Neural progenitor cell (in vitro differentiated cells): Measurements from ENCODE around the gene WDR72.

ENCODE experiments used
- EZH2phosphoT487 ChIP-seq: fragments of 200-600 bp; sonication (generic); IDR thresholded peaks from 2 replicates; pipeline ENCODE4 v1.6.1; 2017; ENCODE audit warnings: antibody characterized with exemption
- TF ChIP-seq, protein P1 (sequence below): fragments of 200-600 bp; sonication (generic); IDR thresholded peaks from 2 replicates; pipeline ENCODE4 v1.5.1; 2017; ENCODE audit warnings: antibody characterized with exemption, mild to moderate bottlenecking

DNA sequence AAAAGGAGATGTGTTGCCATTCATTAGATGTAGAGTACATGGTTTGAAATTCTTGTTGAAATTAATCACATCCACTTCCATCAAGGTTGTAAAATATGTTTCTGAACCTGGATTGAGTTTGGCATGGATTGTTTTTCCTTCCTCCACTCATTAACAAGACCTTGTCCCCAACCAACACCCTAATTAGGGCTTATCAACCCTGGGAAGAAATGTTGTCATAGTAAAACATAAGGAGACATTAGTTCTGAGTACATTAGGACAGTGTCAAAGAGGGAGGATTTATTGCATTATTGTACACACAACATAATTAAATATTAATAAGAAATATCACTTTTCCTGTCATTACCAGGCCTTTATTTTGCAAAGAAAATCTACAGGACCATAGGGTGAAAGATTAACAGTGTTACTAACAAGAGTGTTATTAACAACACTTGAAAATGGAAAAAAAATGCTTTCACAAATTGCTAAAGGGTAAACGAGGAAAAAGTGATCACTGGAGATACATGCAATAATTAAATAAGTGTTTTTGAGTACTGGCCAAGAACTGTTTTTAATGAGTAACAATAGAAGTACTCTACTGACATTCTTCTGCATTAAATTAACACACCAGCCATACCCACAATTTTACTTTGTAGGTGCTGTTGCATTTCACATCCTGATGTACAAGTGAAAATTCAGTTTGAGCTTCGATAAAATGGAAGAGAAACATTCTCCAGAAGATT is 30.4 kb upstream of the WDR72 start:
- TF ChIP-seq, protein P1, sequence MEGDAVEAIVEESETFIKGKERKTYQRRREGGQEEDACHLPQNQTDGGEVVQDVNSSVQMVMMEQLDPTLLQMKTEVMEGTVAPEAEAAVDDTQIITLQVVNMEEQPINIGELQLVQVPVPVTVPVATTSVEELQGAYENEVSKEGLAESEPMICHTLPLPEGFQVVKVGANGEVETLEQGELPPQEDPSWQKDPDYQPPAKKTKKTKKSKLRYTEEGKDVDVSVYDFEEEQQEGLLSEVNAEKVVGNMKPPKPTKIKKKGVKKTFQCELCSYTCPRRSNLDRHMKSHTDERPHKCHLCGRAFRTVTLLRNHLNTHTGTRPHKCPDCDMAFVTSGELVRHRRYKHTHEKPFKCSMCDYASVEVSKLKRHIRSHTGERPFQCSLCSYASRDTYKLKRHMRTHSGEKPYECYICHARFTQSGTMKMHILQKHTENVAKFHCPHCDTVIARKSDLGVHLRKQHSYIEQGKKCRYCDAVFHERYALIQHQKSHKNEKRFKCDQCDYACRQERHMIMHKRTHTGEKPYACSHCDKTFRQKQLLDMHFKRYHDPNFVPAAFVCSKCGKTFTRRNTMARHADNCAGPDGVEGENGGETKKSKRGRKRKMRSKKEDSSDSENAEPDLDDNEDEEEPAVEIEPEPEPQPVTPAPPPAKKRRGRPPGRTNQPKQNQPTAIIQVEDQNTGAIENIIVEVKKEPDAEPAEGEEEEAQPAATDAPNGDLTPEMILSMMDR = no peak
- TF ChIP-seq EZH2phosphoT487 = no peak
